Keratinocyte (primary cell): ENCODE data around the gene ZNF136. TPM values are rescaled to one million over a fixed set of nuclear protein-coding genes. Genes with fewer than 3 reads are reported as not detected.
A peak's percentile ranks its signal among the peaks of the same experiment; 100 is the strongest.

Experiments
- DNase-seq: peaks from one replicate; pipeline ENCODE4 v3.0.0-alpha.2; 2011; ENCODE audit warnings: low read depth, missing footprints, low spot score
- FAIRE-seq: peaks from 2 replicates; lab custom pipeline; 2011; peaks lifted over from hg19 to GRCh38; lab: Jason Lieb, UNC
- H2AFZ ChIP-seq: 2 replicates; pipeline ENCODE4 v1.6.0; 2012; ENCODE audit warnings: low read length, control low read depth, inconsistent platforms; ENCODE audit not compliant: control insufficient read depth
- H3K27ac ChIP-seq: 2 replicates; pipeline ENCODE4 v1.5.1; 2011; ENCODE audit warnings: low read length; ENCODE audit not compliant: control insufficient read depth, insufficient read depth
- H3K27me3 ChIP-seq: 3 replicates; pipeline ENCODE4 v1.6.0; 2011; ENCODE audit warnings: low read length; ENCODE audit not compliant: control insufficient read depth, insufficient read depth; ENCODE audit errors: extremely low read depth
- H3K36me3 ChIP-seq, 2 experiments: 2 replicates in 1 of 2; 3 replicates in 1 of 2; pipeline ENCODE4 v1.5.1; 2011; ENCODE audit warnings: low read length in 2 of 2, mild to moderate bottlenecking in 1 of 2; ENCODE audit not compliant: control insufficient read depth in 2 of 2, insufficient read depth in 2 of 2; ENCODE audit errors: extremely low read depth in 1 of 2
- H3K4me1 ChIP-seq: 3 replicates; pipeline ENCODE4 v1.5.1; 2011; ENCODE audit warnings: low read length; ENCODE audit not compliant: control insufficient read depth, insufficient read depth; ENCODE audit errors: extremely low read depth
- H3K4me2 ChIP-seq: 3 replicates; pipeline ENCODE4 v1.6.0; 2011; ENCODE audit warnings: low read depth, low read length; ENCODE audit not compliant: control insufficient read depth, insufficient read depth; ENCODE audit errors: extremely low read depth
- H3K4me3 ChIP-seq, 3 experiments: fragments of 200-600 bp in 1 of 3; sonication (generic) in 1 of 3; 2 replicates in 2 of 3; 3 replicates in 1 of 3; pipeline ENCODE4 v1.5.1; 2011 to 2016; ENCODE audit warnings: low read length in 3 of 3, mild to moderate bottlenecking in 3 of 3, control low read depth in 2 of 3, inconsistent platforms in 1 of 3, low read depth in 1 of 3, mixed read lengths in 1 of 3, mixed run types in 1 of 3, moderate library complexity in 1 of 3; ENCODE audit not compliant: control insufficient read depth in 2 of 3, insufficient read depth in 2 of 3; ENCODE audit errors: extremely low read depth in 1 of 3
- H3K79me2 ChIP-seq: 2 replicates; pipeline ENCODE4 v1.6.0; 2012; ENCODE audit warnings: low read length; ENCODE audit not compliant: control insufficient read depth, insufficient read depth
- H3K9ac ChIP-seq: 3 replicates; pipeline ENCODE4 v1.6.0; 2011; ENCODE audit warnings: low read length; ENCODE audit not compliant: control insufficient read depth, insufficient read depth; ENCODE audit errors: extremely low read depth
- H3K9me1 ChIP-seq: 3 replicates; pipeline ENCODE4 v1.6.0; 2011; ENCODE audit warnings: low read length; ENCODE audit not compliant: control insufficient read depth, insufficient read depth; ENCODE audit errors: extremely low read depth
- H3K9me3 ChIP-seq: 2 replicates; pipeline ENCODE4 v1.5.1; 2012; ENCODE audit warnings: low read depth, low read length; ENCODE audit not compliant: control insufficient read depth
- H4K20me1 ChIP-seq: 3 replicates; pipeline ENCODE4 v1.6.0; 2011; ENCODE audit warnings: low read length; ENCODE audit not compliant: control insufficient read depth, insufficient read depth; ENCODE audit errors: extremely low read depth
- CTCF ChIP-seq, 3 experiments: IDR thresholded peaks in 1 of 3; conservative IDR thresholded peaks in 1 of 3; optimal IDR thresholded peaks in 1 of 3; 2 replicates in 2 of 3; 3 replicates in 1 of 3; pipeline versions ENCODE3 to v1.5.1; 2011; ENCODE audit warnings: low read length in 3 of 3, mild to moderate bottlenecking in 3 of 3, moderate library complexity in 2 of 3, control low read depth in 1 of 3, inconsistent platforms in 1 of 3; ENCODE audit not compliant: insufficient read depth in 2 of 3; ENCODE audit errors: extremely low read depth in 1 of 3
- EZH2 ChIP-seq: IDR thresholded peaks from one replicate; pipeline ENCODE4 v1.6.1; 2012; ENCODE audit warnings: inconsistent platforms, mild to moderate bottlenecking, low read length, moderate library complexity
- dilution Hi-C: fragments of 300-500 bp; cut with MboI; formaldehyde crosslinking; loops from one replicate; pipeline ENCODE4 v1.7.0; 2020; ENCODE audit warnings: low sequenced_read_pairs; ENCODE audit not compliant: extremely low pct_ligation_motif_present
- polyA plus RNA-seq, 5 experiments: library from polyadenylated mRNA; depleted of rRNA in 3 of 5; stranded (reverse) in 3 of 5; stranded (forward) in 1 of 5; unstranded in 1 of 5; fragments of >200 nt; gene quantifications; 1 replicate in 1 of 5; 2 replicates in 3 of 5; 3 replicates in 1 of 5; pipeline versions ENCODE4 v1.2.1 to v1.2.3, GENCODE V29; 2011 to 2012; ENCODE audit warnings: missing spikeins in 2 of 5, low read depth in 1 of 5, low replicate concordance in 1 of 5

Gene ZNF136
- polyA plus RNA-seq, 1 donor (not counting 4 experiments of a cell fraction or from before 2014, with no cell fraction given) = 2.9 TPM

GRCh38 chr19:12145348-12145747 lies 17.5 kb upstream of the ZNF136 start:
- Histone ChIP-seq H3K36me3 (peaks cover 9 to 15% of the 10 kb centered on the region in 2 experiments), H3K79me2 (no peaks in the 10 kb centered on the region), H3K9ac (no peak overlapping the region), H3K9me1 (no peaks in the 10 kb centered on the region), H3K4me3 (no peak overlapping the region), H3K4me2 (no peak overlapping the region), H3K4me1 (peaks cover 7% of the 10 kb centered on the region), H3K27me3 (no peaks in the 10 kb centered on the region), H3K9me3 (peaks cover 15% of the 10 kb centered on the region), H2AFZ (no peak overlapping the region), H4K20me1 (no peaks in the 10 kb centered on the region), H3K27ac (no peak overlapping the region)
- dilution Hi-C loops = no loop called here
- no peak for FAIRE-seq
- TF ChIP-seq EZH2 = no peak
- TF ChIP-seq CTCF (optimal IDR thresholded peaks at IDR 0.05 in 1 of 3, IDR thresholded peaks at IDR 0.05 in 1 of 3, conservative IDR thresholded peaks at IDR 0.05 in 1 of 3; ENCODE audit: extremely low read depth in 1 of 3, insufficient read depth in 2 of 3, low read length in 3 of 3) = no peak
- DNase-seq = no peak

- Histone ChIP-seq H3K9ac (peak overlapping the region; percentile 75), H3K27ac (no peak overlapping the region), H3K4me2 (peak overlapping the region; percentile 80), H2AFZ (no peak overlapping the region), H4K20me1 (no peaks in the 10 kb centered on the region), H3K79me2 (peaks cover 11% of the 10 kb centered on the region), H3K27me3 (no peaks in the 10 kb centered on the region), H3K36me3 (peaks cover 1 to 3% of the 10 kb centered on the region in 2 experiments), H3K9me3 (no peaks in the 10 kb centered on the region), H3K4me1 (no peaks in the 10 kb centered on the region), H3K4me3 (peak overlapping the region; percentile 63 to 80 (median 78)), H3K9me1 (no peaks in the 10 kb centered on the region)
- dilution Hi-C loops = no loop called here
- no peak for TF ChIP-seq CTCF (optimal IDR thresholded peaks at IDR 0.05 in 1 of 3, IDR thresholded peaks at IDR 0.05 in 1 of 3, conservative IDR thresholded peaks at IDR 0.05 in 1 of 3; ENCODE audit: extremely low read depth in 1 of 3, insufficient read depth in 2 of 3, low read length in 3 of 3)
- no peak for TF ChIP-seq EZH2
- FAIRE-seq (no peak), DNase-seq (no peak)
Observed at GRCh38 chr19:12155324-12155860, 7.5 kb upstream of the ZNF136 start.
